HG03442 (cell line): ENCODE results near the gene CEP120.

Experiments
- ATAC-seq: cut with Tn5 transposase; IDR thresholded peaks from one replicate; pipeline ENCODE4 v1.9.1; 2021; ENCODE audit warnings: mild to moderate bottlenecking, moderate library complexity; ENCODE audit not compliant: unreplicated experiment

CEP120 gene

GRCh38 chr5:123304777-123305316 lies 118.4 kb downstream of the CEP120 start:
- no peak for ATAC-seq

GRCh38 chr5:123303802-123304201 lies 119.4 kb downstream of the CEP120 start:
- ATAC-seq = no peak

GRCh38 chr5:123300266-123300665 lies 122.9 kb downstream of the CEP120 start:
- ATAC-seq = no peak

- no peak for ATAC-seq
These were observed 124.1 kb downstream of the CEP120 start for GRCh38 chr5:123299136-123299535.

DNA sequence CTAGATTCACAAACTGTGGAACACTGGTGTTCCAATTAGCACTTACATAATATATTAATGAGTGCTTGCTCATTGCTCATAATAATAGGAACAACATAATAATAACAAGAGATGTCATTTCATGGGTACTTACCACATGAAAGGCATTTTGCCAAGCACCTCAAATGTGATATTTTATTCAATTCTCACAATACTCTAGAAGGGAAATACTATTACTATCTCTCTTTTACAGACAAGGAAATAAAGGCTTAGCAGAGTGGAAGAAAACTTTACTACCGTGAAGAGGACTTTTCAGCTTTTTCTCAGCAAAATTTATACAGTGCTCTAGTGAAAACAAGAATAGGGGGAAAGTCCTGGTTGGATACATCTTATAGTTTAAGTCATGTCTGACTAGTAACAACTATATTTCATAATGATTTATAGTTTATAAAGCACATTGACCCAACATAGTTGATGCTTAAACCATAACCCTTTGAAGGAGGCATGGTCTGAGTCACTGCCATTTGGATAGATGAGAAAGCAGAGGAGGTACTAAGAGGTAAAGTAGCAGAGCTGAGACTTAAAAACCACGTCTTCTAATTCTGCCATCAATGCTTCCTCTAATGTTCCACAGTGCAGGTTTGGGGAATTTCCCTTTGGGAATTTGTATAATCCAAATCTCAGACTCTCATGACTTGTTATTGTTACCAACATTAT lies 124.7 kb downstream of the CEP120 start:
- ATAC-seq = no peak

- no peak for ATAC-seq
These were observed 125.3 kb downstream of the CEP120 start for GRCh38 chr5:123297866-123298265.

- no peak for ATAC-seq
These were observed 125.9 kb downstream of the CEP120 start for GRCh38 chr5:123297198-123297831.
